GM12878 (cell line): ENCODE measurements around the gene PPM1E.

Source experiments
- BMI1 ChIP-seq: fragments of 450-650 bp; IDR thresholded peaks from 2 replicates; pipeline ENCODE4 v1.6.1; 2016; ENCODE audit warnings: mild to moderate bottlenecking, moderate library complexity, borderline replicate concordance
- CEBPB ChIP-seq, 2 experiments: fragments of 150-350 bp in 1 of 2; IDR thresholded peaks; 2 replicates each; pipeline ENCODE4 v1.6.1; 2012 to 2014; ENCODE audit warnings: low read depth in 2 of 2, low read length in 2 of 2, borderline replicate concordance in 1 of 2, inconsistent platforms in 1 of 2
- CREB1 ChIP-seq: IDR thresholded peaks from 2 replicates; pipeline ENCODE4 v1.6.1; 2012; ENCODE audit warnings: low read depth, mild to moderate bottlenecking, inconsistent platforms
- CTCF ChIP-seq, 3 experiments: IDR thresholded peaks in 2 of 3; conservative IDR thresholded peaks in 1 of 3; 2 replicates each; pipeline ENCODE4 v1.5.1; 2011; ENCODE audit warnings: low read depth in 3 of 3, low read length in 3 of 3, mild to moderate bottlenecking in 3 of 3, control low read depth in 2 of 3, moderate library complexity in 2 of 3, inconsistent platforms in 1 of 3, mixed read lengths in 1 of 3; ENCODE audit not compliant: control insufficient read depth in 2 of 3, insufficient read depth in 1 of 3; ENCODE audit errors: extremely low read depth in 1 of 3
- EP300 ChIP-seq, 2 experiments: fragments of 150-350 bp in 1 of 2; IDR thresholded peaks; 2 replicates each; pipeline ENCODE4 v1.6.1; 2011 to 2012; ENCODE audit warnings: low read depth in 2 of 2, low read length in 2 of 2, borderline replicate concordance in 1 of 2, improper control_type of control experiment in 1 of 2, inconsistent platforms in 1 of 2; ENCODE audit not compliant: control insufficient read depth in 1 of 2
- EZH2 ChIP-seq: IDR thresholded peaks from 2 replicates; pipeline ENCODE4 v1.6.1; 2012; ENCODE audit warnings: low read depth, mild to moderate bottlenecking, control low read depth, inconsistent platforms, low read length, borderline replicate concordance; ENCODE audit not compliant: control insufficient read depth
- FOS ChIP-seq: IDR thresholded peaks from 3 replicates; pipeline ENCODE4 v1.6.1; 2011; ENCODE audit warnings: borderline replicate concordance; ENCODE audit not compliant: insufficient read length; ENCODE audit errors: extremely low read depth
- MXI1 ChIP-seq: fragments of 150-350 bp; IDR thresholded peaks from 2 replicates; pipeline ENCODE4 v1.6.1; 2011; ENCODE audit warnings: low read depth, mild to moderate bottlenecking, inconsistent platforms, low read length, improper control_type of control experiment
- NR2C2 ChIP-seq: IDR thresholded peaks from 2 replicates; pipeline ENCODE4 v1.6.1; 2011; ENCODE audit warnings: borderline replicate concordance, low read depth; ENCODE audit not compliant: control insufficient read depth, insufficient read length
- NRF1 ChIP-seq: conservative IDR thresholded peaks from 2 replicates; pipeline ENCODE4 v1.6.1; 2011; ENCODE audit warnings: mild to moderate bottlenecking, low read depth, low read length, improper control_type of control experiment
- POLR2A ChIP-seq: IDR thresholded peaks from 2 replicates; pipeline ENCODE4 v1.6.1; 2011; ENCODE audit warnings: low read depth, mild to moderate bottlenecking, low read length
- POLR2AphosphoS5 ChIP-seq: IDR thresholded peaks from 2 replicates; pipeline ENCODE4 v1.6.1; 2011; ENCODE audit warnings: mild to moderate bottlenecking, low read length, inconsistent platforms
- RUNX3 ChIP-seq: IDR thresholded peaks from 2 replicates; pipeline ENCODE4 v1.6.1; 2012; ENCODE audit warnings: low read length, inconsistent platforms
- TF ChIP-seq, protein P1 (sequence below): IDR thresholded peaks from 2 replicates; pipeline ENCODE4 v1.6.1; 2012; ENCODE audit warnings: mild to moderate bottlenecking, low read depth, low read length

- TF ChIP-seq CTCF (IDR thresholded peaks at IDR 0.05 in 2 of 3, conservative IDR thresholded peaks at IDR 0.05 in 1 of 3; ENCODE audit: control insufficient read depth in 2 of 3, extremely low read depth in 1 of 3, insufficient read depth in 1 of 3, low read depth in 3 of 3, low read length in 3 of 3) (no peak), POLR2AphosphoS5 (no peak), CEBPB (IDR thresholded peaks at IDR 0.05; ENCODE audit: borderline replicate concordance in 1 of 2, low read depth in 2 of 2, low read length in 2 of 2) (no peak), CREB1 (no peak), NRF1 (no peak), EZH2 (no peak), POLR2A (no peak), FOS (no peak), RUNX3 (no peak), BMI1 (no peak), EP300 (IDR thresholded peaks at IDR 0.05; ENCODE audit: borderline replicate concordance in 1 of 2, control insufficient read depth in 1 of 2, low read depth in 2 of 2, low read length in 2 of 2) (no peak), MXI1 (no peak), NR2C2 (no peak)
- TF ChIP-seq, protein P1, sequence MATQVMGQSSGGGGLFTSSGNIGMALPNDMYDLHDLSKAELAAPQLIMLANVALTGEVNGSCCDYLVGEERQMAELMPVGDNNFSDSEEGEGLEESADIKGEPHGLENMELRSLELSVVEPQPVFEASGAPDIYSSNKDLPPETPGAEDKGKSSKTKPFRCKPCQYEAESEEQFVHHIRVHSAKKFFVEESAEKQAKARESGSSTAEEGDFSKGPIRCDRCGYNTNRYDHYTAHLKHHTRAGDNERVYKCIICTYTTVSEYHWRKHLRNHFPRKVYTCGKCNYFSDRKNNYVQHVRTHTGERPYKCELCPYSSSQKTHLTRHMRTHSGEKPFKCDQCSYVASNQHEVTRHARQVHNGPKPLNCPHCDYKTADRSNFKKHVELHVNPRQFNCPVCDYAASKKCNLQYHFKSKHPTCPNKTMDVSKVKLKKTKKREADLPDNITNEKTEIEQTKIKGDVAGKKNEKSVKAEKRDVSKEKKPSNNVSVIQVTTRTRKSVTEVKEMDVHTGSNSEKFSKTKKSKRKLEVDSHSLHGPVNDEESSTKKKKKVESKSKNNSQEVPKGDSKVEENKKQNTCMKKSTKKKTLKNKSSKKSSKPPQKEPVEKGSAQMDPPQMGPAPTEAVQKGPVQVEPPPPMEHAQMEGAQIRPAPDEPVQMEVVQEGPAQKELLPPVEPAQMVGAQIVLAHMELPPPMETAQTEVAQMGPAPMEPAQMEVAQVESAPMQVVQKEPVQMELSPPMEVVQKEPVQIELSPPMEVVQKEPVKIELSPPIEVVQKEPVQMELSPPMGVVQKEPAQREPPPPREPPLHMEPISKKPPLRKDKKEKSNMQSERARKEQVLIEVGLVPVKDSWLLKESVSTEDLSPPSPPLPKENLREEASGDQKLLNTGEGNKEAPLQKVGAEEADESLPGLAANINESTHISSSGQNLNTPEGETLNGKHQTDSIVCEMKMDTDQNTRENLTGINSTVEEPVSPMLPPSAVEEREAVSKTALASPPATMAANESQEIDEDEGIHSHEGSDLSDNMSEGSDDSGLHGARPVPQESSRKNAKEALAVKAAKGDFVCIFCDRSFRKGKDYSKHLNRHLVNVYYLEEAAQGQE: no peak
These were observed 161.6 kb downstream of the PPM1E start for GRCh38 chr17:58917228-58917627.
